GM21737 (cell line): ENCODE data around the gene CDC42BPA.

ENCODE experiments used
- ATAC-seq: cut with Tn5 transposase; IDR thresholded peaks from one replicate; pipeline ENCODE4 v1.9.1; 2021; ENCODE audit warnings: mild to moderate bottlenecking, moderate library complexity; ENCODE audit not compliant: unreplicated experiment

The CDC42BPA gene

GRCh38 chr1:226982451-226983177, 335.7 kb downstream of the CDC42BPA start:
- ATAC-seq: no peak

DNA sequence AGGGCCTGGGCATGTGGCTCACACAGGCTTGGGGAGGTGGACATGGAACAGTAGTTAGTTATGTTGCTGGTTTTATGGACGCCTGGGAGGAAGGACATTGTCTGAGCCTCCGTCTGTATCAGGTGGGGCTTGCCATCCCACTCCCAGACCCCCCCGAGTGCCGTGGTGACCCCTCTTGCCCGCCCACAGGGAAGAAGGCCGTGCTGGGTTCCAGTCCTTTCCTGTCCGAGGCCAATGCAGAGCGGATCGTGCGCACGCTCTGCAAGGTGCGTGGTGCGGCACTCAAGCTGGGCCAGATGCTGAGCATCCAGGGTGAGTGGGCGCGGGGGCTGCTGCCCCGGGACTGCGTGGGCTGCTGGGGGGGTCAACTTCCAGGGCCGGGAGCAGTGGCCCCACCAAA, 336.5 kb downstream of the CDC42BPA start:
- no peak for ATAC-seq

DNA sequence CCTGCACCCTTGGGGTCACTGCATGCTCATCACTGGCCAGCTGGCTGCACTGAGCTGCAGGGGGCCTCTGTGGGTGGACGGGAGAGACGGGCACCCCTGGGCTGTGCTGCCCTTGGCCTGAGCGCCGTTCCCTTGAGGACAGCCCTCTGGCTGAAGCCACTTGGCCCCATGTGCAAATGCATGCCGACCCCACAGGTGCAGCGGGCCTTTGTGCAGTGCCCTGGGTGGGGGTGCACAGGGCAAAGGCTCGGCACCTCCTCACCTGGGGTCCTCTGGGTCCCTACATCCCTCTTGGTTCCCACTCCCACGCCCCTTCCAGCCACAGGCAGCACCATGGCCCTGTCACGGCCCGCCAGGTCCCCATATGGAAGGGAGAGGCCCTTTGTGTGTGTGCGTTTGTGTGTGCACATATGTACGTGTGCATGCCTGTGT, 336.9 kb downstream of the CDC42BPA start:
- ATAC-seq: no peak

DNA sequence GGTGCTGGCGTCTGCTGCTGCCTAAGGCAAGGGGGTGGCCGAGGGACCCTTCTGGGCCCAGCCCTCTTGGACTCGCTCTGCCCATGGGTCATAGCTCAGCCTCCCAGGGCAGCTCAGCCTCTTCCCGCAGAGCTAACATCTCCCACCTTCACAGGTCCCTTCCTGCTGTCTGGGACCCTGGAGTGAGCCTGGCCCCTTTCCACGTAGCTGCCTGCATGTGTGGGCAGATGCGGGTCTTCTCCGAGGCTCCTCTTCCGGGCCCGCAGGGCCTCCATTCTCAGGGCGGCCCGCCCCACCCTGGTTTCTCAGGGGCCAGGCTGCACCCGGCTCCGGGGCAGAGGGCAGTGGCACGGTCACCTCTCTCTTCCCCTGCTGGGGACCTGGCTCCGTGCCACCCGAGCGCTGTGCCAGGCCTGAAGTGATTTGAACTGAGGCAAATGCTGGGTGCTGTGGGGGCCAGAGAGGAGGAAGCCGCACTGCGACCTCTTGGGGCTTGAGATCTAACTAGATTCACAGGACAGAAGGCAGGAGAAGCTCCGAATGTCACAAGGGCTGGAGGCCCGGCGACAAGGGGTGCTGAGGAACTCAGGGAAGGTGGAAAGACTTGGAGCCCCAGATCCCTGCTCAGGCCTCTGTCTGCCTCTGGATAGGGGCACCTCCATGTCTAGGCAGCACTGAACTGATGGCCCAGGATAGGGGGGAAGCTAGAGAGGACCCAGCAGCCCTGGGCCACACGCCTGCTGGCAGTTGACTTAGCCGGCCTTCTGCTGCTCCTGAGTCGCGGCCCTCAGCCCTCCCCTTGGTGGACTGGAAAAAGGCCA, 337.5 kb downstream of the CDC42BPA start:
- ATAC-seq: no peak

DNA sequence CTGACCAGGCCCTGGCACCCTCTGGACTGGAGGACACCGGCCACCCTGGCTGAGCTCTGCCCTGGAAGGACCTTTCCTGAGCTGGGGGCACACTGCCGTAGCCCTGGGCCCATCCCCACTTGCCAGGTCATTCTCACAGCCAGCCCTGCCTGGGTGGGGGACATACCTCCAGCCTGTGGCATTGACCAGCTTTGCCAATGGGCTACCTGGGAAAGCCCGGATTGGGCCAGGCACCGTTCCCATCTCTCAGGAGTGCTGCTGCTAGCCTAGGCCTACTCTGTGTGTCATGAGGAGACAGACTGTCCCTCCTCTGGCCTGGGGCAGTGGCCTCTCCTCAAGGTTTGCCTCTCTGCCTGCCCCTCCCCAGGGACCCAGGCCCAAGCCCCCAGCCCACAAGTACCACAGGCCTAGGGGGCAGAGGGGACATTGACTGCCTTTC, 338.2 kb downstream of the CDC42BPA start:
- ATAC-seq: no peak

- ATAC-seq: no peak
These were observed 338.7 kb downstream of the CDC42BPA start for GRCh38 chr1:226979517-226980121.

DNA sequence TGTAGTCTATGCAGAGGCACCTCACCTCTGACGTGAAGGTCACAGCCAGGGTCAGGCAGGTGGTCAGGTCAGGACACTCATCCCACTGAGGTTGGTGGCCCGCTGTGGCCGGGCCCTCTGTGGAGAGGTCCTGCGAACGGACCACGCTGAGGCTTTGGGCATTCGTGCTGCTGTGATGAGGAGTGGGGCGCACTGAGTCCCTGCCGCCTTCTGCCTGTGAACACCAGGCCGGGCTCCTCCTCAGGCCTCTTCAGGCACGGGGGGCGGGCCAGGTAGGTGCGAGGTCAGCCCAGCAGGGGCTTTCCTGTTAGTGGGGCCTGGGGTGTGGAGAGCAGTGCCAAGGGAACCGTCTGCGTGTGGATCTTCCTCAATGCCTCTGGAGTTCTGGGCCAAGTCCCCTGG, 339.2 kb downstream of the CDC42BPA start:
- no peak for ATAC-seq

DNA sequence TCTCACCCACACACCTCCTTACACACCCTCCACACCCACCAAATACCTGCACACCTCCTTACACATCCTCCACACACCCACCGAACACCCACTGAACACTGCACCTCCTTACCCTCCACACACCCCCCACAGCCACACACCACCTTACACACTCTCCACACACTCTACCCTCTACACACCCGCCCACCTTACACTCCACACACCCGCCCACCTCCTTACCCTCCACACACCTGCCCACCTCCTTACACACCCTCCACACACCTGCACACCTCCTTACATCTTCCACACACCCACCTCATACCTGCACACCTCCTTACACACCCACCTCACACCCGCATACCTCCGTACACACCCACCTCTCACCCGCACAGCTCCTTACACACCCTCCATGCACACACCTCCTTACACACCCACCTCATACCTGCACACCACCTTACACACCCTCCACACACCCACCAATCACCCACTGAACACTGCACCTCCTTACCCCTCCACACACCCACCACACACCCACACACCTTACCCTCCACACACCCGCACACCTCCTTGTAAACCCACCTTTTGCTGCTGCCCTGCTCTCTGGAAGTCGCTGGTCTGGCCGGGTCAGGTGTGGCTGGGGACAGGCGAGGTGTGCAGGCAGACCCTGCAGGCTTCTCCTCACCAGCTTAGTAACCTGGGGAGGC, 339.7 kb downstream of the CDC42BPA start:
- ATAC-seq: no peak

- no peak for ATAC-seq
These were observed 340.5 kb downstream of the CDC42BPA start for GRCh38 chr1:226977643-226978431.

- no peak for ATAC-seq
These were observed 341.2 kb downstream of the CDC42BPA start for GRCh38 chr1:226976978-226977642.

DNA sequence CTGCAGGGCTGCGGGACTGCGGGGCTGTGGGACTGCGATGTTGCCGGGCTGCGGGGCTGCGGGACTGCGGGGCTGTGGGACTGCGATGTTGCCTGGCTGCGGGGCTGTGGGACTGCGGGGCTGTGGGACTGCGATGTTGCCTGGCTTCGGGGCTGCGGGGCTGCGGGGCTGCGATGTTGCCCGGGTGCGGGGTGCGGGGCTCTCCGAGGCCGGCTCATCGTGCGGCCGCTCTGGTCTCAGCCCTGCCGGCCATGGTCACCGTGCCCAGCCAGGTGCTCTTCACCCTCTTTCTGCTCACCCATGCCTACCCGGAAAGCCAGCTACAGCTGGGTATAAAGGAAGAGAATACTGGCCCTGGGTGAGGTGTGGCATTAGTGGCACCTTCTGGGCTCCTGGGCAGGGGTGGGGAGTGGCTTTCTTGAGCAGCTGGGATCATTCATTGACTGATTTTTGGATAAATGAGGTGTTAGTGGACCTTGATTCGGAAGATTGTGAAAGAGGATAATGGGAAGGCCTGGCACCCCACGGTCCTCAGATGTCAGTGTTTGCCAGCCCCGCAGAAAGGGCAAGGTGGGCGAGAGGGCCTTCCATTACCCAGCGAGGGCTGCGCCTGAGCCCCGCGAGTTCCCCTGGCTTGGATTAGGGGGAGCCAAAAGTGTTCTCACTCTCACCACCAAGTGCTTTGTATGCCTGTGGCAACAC, 341.9 kb downstream of the CDC42BPA start:
- no peak for ATAC-seq

DNA sequence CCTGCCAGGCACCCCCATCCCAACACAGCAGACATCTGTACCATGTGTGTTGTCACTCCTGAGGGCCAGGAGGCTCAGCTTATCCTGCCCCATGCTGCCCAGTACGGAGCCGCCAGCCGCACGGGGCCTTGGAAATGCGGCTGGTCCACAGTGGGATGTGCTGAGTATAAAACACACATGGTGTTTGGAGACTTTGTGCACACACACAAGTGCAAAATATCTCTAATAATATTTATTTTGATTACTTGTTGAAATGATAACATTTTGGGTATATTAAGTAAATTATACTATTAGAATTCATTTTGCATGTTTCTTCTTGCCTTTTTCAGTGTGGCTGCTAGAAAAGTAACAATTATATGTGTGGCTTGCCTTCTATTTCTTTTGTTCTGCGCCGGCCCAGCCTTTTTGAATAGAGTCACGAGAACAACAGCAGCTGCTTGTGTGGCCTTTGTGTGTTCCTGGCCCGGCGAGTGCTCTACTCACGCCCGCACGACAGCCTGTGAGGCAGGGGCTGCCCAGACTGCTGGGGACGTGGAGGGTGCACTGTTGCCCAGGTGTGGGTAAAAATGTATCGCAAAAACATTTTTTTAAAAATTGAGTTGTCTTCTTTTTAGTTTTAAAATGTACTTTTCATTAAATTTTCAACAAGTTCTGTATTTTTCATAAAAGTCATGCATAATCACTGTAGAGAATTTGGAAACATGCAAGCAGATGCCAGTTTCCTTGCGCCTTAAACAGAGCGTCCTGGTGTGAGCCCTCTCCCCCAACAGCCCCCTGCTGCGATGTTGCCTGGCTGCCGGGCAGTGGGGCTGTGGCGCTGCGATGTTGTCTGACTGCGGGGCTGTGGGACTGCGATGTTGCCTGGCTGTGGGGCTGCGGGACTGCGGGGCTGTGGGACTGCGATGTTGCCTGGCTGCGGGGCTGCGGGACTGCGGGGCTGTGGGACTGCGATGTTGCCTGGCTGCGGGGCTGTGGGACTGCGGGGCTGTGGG, 342.7 kb downstream of the CDC42BPA start:
- ATAC-seq: no peak

GRCh38 chr1:226974544-226975258, 343.6 kb downstream of the CDC42BPA start:
- ATAC-seq: no peak

DNA sequence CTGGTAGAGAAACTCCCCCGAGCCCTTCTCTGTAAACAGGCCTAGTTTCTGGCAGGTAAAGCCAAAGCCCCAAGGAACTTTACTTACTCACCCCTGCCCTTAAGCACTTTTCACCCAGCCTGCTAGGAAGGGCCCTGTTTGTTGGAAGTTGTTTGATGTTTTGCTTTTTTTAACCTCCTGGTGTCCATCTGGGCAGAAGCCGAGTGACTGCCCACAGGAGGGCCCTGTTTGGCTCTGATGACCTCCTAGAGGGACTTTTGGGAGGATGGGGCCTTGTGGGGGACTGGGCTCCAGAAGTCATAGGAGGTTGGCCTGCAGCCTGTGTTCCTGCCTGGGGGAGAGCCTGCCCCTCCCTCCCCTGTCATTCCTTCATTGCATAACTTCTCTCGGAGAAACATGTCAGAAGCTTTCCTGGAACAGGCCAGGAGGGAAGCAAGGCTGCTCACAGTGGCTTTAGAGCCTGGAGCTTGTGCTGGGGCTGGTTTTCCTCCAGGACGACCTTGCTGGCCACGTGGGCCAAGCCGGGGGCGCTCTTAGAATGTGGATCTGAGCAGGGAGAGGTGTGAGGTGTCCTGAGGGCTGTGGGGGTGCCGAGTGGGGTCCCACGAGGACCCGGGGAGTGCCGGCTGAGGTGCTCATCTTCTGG, 344.3 kb downstream of the CDC42BPA start:
- ATAC-seq: no peak

DNA sequence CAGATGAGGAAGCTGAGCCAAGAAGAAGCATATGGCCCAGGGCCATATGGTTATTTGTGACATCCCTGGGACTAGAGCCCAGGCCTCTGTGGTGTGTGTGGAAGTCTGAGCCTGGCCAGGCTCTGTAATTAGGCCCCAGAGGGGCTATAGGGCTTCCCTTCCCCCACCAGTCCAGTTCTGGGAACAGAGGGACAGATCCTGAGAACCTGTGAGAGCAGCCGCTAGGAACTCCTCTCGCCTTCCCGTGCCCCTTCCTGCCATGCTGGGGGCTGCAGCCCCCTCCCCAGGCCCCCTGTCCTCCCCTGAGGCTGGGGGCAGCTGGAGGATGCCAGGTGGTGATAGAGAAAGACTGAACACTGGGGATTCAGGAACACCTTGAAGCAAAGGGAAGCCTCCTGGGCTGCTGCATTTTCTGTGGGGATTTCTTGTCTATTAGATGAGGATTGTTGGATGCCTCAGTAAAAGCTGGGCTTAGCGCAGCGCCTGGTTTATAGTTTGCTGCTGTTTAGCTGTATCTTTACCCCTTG, 344.9 kb downstream of the CDC42BPA start:
- no peak for ATAC-seq

GRCh38 chr1:226972931-226973330, 345.4 kb downstream of the CDC42BPA start:
- ATAC-seq: no peak

DNA sequence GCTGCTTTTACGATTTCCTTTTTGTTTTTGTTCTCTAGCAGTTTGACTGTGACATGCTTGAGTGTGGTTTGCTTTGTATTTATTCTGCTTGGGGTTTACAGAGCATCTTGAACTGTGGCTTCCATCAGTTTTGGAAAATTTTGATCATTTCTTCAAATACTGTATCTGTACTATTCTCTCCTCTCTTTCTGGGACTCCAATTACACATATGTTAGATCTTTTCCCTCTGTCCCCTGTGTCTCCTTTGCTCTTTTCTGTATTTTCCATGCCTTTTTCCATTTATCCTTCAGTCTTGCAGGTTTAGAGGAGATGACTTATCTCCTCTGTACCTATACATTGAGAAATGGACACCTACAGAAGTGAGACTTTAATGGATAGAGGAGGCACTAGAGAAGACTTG, 346.5 kb downstream of the CDC42BPA start:
- ATAC-seq: no peak
